Activated T-helper 9 cell treated with anti-CD3 and anti-CD28 coated beads, Interleukin-2, amount 50 U/mL, for 16 hours (primary cell): Measurements from ENCODE around the gene OR5T1.

ENCODE experiments used
- DNase-seq: peaks from one replicate; pipeline ENCODE4 v3.0.0-alpha.2; 2020; ENCODE audit warnings: low read depth

The OR5T1 gene

GRCh38 chr11:56273854-56274253 is at the start of gene OR5T1:
TSS of gene OR5T1 (plus strand) at chr11:56274154. CDS start at chr11:56275639, 1,485 bp downstream.
- DNase-seq, result no peak

- DNase-seq, result no peak
Measured at GRCh38 chr11:56234155-56234554, 39.8 kb upstream of the OR5T1 start, which contains the start of gene OR5T2. TSS of gene OR5T2 (minus strand) at chr11:56234255. CDS start at chr11:56233062, 1,193 bp downstream.

GRCh38 chr11:56251954-56252353 is 22.0 kb upstream of the OR5T1 start, which contains the start of gene OR5T3:
TSS of gene OR5T3 (plus strand) at chr11:56252254. CDS start at chr11:56252254, 0 bp downstream.
- no peak for DNase-seq

- no peak for DNase-seq
Measured at GRCh38 chr11:56271092-56271491, 2.9 kb upstream of the OR5T1 start.

- no peak for DNase-seq
Measured at GRCh38 chr11:56292154-56292553, 18.2 kb downstream of the OR5T1 start, which contains the start of gene OR8H1. TSS of gene OR8H1 (minus strand) at chr11:56292254. CDS start at chr11:56291062, 1,192 bp downstream.

GRCh38 chr11:56296898-56297297 is 22.9 kb downstream of the OR5T1 start:
- DNase-seq, result no peak

- DNase-seq, result no peak
Measured at GRCh38 chr11:56307836-56308235, 33.9 kb downstream of the OR5T1 start.

- DNase-seq, result no peak
Measured at GRCh38 chr11:56314844-56315243, 40.9 kb downstream of the OR5T1 start, which contains the start of gene OR8K3. TSS of gene OR8K3 (plus strand) at chr11:56315144. CDS start at chr11:56318307, 3,163 bp downstream.
